DMS153 (cell line): Measurements from ENCODE around the gene SREBF1.
"Not testable (repeated sequence)": the region's sequence is repeated elsewhere in the genome, so short reads cannot be mapped to it uniquely, and the experiment has no call there.

ENCODE experiments used
- DNase-seq: peaks from one replicate; lab custom pipeline; 2025; lab: John Stamatoyannopoulos, UW

The SREBF1 gene

DNA sequence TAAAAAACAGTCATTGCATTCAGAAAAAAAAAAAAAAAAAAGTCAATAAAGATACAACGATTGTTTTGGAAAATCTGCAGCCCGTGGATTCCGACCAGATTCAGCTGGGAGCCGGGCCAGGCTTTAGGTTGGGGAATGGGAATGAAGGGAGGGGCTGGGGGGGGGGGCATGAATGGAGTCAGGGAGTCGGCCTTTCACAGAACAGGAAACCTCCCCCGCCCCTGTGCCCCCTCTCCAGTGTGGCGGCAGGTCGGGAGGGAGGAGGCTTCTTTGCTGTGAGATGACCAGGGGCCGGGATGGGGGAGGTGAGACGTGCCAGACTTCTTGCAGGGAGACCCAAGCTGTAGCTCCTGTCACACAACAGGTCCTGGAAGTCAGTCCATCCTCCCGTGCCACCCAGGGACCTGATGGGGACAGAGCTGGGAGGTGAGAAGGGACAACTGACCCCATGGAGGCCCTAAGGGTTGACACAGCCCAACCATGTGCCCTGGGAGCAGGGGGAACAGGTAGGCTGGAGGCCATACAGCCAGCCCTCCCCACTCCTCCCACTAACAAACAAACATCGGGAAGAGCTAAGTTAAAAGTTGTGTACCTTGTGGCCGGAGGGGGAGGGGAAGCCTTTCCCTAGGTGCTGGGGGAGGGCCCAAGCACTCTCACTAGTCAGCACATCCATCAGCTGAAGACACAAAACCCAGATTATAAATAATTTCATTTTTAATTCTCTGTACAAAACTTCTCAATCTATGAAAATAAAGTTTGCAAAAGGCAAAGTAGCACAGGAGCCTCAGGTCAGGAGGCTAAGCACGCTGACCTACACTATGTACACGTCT, 25.2 kb downstream of the SREBF1 start:
- no peak for DNase-seq

DNA sequence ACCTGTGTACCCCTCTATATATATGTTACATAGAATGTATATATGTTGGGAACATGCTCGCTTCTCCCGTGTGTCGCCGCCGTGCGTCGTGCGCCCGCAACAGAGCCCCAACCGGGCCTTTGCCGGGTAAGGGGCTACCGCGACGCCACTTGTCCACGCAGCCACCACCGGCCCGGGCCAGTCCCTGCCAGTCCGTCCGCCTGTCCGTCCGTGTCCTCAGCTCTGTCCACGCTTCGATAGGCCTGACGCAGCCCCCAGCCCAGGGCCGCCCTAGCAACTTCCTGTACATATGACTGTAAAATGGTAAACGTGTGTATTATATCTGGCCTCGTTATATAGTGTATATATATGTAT, 25.9 kb downstream of the SREBF1 start:
- DNase-seq, result no peak

GRCh38 chr17:17810084-17810894, 26.5 kb downstream of the SREBF1 start:
- no peak for DNase-seq

DNA sequence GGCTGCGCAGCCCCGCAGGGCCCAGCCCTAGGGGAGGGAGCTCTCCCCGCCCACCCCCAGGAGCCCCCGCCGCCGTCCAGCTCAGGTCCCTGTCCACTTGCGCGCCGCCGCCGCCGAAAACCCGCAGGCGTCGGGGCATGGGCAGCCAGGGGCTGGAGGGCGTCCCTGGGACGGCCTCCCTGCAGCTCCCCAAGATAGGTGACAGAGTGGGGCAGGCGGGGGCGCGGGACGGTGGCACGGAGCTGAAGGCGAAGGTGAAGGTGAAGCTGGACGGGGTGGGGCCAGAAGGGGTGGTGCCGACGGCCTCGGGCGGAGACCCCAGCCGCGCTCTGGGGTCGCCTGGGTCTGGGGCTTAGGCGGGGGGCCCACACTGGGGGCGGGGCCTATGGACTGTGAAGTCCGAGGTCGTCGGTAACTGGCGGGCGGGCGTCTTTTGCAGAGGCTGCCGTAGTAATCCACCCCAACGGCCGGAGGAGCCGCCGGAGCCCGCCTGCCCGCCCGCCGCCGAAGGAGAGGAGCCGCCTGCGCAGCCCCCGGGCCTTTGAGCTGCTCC, 27.2 kb downstream of the SREBF1 start:
- no peak for DNase-seq

DNA sequence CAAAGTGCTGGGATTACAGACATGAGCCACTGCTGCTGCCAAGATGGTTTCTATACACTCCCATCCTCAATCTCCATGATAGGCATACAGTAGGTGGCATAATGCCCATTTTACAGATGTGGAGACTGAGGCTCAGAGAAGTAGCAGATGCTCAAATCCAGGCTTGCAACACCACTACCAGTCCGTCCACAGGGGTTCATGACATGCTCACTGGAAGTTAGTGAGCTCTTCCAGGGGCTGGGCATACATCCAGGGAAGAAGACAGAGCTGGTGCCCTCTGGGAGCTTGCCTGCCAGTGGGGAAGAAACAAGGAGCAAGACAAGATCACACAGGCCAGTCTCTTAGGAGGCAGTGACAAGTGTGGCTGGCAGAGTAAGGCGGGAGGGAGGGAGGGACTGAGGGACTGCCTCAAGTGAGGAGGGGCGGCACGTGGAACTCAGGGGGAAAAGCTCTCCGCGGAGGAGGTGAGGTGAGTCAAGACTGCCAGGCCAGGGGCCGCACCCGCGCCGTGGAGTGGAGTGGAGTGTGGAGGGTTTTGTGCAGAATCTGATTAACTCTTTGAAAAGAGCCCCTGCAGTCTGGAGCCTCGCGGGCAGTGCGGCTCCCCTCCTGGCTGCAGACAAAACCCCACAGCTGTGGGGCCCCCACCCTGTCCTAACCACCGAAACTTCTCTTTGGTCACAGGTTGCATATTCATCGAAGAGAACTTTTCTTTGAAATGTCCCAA, 27.9 kb downstream of the SREBF1 start:
- DNase-seq, result no peak

GRCh38 chr17:17808200-17808599, 28.6 kb downstream of the SREBF1 start:
- DNase-seq, result not testable (repeated sequence)

GRCh38 chr17:17807440-17807839, 29.3 kb downstream of the SREBF1 start:
- no peak for DNase-seq

- DNase-seq, result no peak
These were observed 30.0 kb downstream of the SREBF1 start for GRCh38 chr17:17806611-17807274.

DNA sequence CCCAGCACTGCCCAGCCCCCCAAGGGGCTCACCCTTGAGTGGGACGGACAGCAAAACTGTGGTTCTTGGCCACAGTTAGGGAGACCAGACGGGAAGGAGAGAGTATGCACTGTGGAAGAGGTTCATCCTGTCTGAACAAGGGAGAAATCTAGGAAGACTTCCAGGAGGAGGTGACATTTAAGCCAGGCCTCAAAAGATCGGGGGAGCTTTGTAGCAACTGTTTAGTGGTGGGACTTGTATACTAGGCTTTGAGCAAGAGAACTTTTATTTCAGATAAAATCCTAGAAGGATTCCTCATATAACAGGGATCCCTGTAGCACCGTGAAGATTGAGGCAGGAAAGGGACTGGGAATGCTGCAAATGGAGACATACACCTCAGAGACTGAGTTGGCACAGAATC, 30.8 kb downstream of the SREBF1 start:
- DNase-seq, result no peak

- DNase-seq, result no peak
These were observed 31.2 kb downstream of the SREBF1 start for GRCh38 chr17:17805575-17805974.

GRCh38 chr17:17804007-17804406, 32.8 kb downstream of the SREBF1 start:
- no peak for DNase-seq

GRCh38 chr17:17801800-17802481, 34.8 kb downstream of the SREBF1 start:
- DNase-seq, result no peak

- no peak for DNase-seq
These were observed 36.2 kb downstream of the SREBF1 start for GRCh38 chr17:17800504-17801021.

DNA sequence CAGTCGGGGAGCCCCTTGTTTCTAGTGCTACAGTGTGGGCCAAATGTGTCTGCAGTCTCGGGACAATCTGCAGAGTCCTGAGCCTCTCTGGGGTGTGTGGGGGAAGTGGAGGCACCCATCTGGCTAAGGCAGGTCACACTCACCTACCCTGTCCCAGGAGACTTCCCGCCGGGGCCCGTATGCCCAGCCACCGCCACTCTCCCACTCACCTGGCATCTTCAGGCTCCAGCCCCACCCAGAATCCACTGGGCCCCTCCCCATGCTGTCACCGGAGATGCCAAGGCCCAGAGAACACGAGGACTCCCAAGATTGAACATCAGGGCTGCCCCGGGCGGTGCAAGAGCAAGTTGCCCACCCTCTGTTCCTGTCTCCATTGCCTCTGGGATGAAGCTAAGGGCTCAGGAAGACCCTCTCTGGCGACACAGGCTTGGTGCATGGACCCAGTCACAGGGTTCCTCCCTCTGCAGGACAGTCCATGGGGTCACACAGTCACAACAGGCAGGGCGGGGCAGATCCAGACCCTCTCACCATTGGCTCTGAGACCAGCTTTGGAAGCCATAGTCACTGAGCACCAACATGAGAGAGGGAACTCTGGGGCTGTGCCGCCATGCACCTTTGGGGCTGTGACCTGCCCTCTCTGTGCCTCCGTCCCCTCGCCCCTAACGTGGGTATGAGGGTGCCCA, 38.1 kb downstream of the SREBF1 start:
- no peak for DNase-seq

DNA sequence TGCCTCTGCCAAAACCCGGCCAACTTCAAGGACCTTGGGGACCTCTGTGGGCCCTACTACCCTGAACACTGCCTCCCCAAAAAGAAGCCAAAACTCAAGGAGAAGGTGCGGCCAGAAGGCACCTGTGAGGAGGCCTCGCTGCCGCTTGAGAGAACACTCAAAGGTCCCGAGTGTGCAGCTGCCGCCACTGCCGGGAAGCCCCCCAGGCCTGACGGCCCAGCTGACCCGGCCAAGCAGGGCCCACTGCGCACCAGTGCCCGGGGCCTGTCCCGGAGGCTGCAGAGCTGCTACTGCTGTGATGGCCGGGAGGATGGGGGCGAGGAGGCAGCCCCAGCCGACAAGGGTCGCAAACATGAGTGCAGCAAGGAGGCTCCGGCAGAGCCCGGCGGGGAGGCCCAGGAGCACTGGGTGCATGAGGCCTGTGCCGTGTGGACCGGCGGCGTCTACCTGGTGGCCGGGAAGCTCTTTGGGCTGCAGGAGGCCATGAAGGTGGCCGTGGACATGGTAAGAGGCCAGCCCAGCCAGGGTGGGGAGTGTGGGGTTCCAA, 38.7 kb downstream of the SREBF1 start:
- no peak for DNase-seq

GRCh38 chr17:17797119-17797809, 39.5 kb downstream of the SREBF1 start:
- DNase-seq, result no peak

DNA sequence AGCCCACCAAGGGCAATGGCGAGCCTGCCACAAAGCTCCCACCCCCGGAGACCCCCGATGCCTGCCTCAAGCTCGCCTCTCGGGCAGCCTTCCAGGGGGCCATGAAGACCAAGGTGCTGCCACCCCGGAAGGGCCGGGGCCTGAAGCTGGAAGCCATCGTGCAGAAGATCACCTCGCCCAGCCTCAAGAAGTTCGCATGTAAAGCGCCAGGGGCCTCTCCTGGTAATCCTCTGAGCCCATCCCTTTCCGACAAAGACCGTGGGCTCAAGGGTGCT, 40.1 kb downstream of the SREBF1 start:
- no peak for DNase-seq

DNA sequence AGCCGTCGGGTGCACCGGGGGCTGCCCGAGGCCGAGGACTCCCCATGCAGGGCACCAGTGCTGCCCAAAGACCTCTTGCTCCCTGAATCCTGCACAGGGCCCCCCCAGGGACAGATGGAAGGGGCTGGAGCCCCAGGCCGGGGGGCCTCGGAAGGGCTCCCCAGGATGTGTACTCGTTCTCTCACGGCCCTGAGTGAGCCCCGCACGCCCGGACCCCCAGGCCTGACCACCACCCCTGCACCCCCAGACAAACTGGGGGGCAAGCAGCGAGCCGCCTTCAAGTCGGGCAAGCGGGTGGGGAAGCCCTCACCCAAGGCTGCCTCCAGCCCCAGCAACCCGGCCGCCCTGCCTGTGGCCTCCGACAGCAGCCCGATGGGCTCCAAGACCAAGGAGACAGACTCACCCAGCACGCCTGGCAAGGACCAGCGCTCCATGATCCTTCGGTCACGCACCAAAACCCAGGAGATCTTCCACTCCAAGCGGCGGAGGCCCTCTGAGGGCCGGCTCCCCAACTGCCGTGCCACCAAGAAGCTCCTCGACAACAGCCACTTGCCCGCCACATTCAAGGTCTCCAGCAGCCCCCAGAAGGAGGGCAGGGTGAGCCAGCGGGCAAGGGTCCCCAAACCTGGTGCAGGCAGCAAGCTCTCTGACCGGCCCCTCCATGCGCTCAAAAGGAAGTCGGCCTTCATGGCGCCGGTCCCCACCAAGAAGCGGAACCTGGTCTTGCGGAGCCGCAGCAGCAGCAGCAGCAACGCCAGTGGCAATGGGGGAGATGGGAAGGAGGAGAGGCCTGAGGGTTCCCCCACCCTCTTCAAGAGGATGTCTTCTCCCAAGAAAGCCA, 40.6 kb downstream of the SREBF1 start:
- DNase-seq, result no peak

- no peak for DNase-seq
These were observed 41.5 kb downstream of the SREBF1 start for GRCh38 chr17:17795296-17795695.
